CD1c-positive myeloid dendritic cell (primary cell): ENCODE data around the gene DNAAF5.

Source experiments
- DNase-seq: peaks from one replicate; pipeline ENCODE4 v3.0.0-alpha.2; 2016; ENCODE audit errors: extremely low spot score

Gene DNAAF5

GRCh38 chr7:707296-708000, 19.1 kb upstream of the DNAAF5 start:
- no peak for DNase-seq

DNA sequence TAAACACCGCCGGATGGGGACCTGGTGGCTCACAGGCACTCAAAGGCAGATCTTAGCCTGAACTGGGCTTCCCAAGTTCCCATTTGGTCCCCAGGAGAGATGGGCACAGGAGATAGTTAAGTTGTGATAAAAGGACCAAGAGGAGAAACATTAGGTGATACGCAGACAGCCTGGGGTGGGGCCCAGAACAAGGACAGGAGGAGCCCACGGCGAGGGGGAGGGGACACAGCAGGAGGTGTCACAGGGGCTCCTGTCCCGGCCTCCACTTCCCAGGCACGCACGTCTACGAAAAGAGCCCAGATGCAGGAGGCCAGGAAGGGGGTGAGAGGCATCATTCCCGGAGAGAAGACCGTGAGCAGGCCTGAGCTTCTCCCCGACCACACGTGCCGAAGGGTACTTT, 16.3 kb upstream of the DNAAF5 start:
- no peak for DNase-seq

DNA sequence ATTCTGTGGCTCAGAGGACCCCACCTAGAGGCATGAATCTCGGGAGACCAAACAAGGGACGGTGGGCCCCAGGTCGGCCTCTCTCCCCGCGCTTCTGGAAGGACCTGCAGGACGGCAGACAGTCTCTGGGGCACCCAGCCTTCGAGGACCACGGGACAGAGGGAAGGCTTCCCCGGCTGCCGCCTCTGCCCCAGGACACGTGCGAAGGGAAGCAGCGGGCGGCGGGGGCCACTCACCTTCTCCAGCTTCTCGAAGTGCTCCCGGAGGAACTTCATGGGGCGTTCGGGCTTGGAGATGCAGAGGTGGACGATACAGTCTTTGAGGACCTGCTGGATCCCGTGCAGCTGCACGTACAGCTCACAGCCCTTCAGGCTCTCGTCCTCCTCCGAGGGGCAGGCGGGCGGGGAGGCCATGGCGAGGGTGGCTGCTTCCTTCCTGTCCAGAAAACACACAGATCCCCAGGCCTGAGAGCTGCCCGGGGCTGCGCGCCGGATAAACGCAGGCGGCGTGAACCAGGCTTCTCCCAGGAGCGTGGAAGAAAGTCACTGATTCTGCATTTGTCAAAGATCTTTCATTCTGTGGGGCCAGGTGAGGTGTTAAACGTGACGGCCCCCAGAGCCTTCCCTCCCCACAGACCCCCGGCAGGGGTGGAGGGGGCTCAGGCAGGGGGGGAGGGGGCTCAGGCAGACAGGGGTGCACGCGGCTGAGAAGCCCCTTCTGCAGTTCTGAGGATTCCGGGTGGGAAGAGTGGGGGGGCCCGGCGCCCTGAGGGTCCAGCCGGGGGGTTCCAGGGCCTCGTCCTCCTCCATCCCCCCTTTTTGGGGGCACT, 15.2 kb upstream of the DNAAF5 start:
- no peak for DNase-seq

- no peak for DNase-seq
These were observed 14.5 kb upstream of the DNAAF5 start for GRCh38 chr7:711922-712380.

GRCh38 chr7:712381-713138, 13.9 kb upstream of the DNAAF5 start:
- no peak for DNase-seq

DNA sequence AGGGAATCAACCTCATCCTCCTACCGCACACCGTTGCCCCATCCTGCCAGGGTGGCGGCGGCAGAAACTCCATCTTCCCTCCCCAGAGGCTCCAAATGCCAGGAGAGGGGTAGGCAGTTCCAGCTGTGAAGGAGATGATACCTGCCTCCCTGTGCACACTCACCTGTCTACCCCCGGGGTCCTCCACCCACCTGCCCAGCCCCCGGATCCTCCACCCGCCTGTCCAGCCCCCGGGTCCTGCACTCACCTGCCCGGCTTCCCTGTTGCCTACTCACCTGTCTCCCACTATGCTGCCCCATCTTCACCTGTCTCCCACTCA, 13.4 kb upstream of the DNAAF5 start:
- DNase-seq: no peak

GRCh38 chr7:713488-714230, 12.8 kb upstream of the DNAAF5 start:
- DNase-seq: no peak

- no peak for DNase-seq
These were observed 12.2 kb upstream of the DNAAF5 start for GRCh38 chr7:714251-714671.

- DNase-seq: no peak
These were observed 10.3 kb upstream of the DNAAF5 start for GRCh38 chr7:716222-716621.

GRCh38 chr7:716636-717035, 9.9 kb upstream of the DNAAF5 start:
- DNase-seq: no peak

GRCh38 chr7:721619-722248, 4.8 kb upstream of the DNAAF5 start:
- DNase-seq: no peak

DNA sequence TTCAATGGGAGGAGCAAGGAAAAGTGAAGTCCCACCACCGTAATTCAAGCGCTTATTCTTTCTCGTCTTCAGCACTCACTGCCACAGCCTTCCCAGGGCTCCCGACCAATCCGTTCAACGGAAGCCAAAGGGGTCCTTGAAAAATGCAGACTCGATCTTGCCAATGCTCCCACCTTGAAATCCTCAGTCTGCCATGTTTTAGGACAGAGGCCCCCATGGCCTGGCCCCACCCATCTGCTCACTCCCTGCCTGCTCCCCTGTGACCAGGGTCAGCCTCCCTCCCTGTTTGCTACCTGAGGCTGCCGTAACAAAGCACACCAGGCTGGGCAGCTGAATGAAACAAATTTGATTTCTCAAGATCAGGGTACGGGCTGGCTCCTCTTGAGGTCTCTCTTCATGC, 3.0 kb upstream of the DNAAF5 start:
- DNase-seq: no peak

DNA sequence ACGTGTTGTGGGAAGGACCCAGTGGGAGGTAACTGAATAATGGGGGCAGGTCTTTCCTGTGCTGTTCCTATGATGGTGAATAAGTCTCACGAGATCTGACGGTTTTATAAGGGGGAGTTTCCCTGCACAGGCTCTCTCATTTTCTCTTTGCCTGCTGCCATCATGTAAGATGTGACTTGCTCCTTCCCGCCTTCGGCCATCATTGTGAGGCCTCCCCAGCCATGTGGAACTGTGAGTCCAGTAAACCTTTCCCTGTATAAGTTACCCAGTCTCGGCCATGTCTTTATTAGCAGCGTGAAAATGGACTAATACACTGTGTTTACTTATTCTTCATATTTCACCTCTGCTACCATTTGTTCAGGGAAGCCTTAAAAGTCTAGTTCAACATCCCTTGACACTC, 2.2 kb upstream of the DNAAF5 start:
- no peak for DNase-seq

DNA sequence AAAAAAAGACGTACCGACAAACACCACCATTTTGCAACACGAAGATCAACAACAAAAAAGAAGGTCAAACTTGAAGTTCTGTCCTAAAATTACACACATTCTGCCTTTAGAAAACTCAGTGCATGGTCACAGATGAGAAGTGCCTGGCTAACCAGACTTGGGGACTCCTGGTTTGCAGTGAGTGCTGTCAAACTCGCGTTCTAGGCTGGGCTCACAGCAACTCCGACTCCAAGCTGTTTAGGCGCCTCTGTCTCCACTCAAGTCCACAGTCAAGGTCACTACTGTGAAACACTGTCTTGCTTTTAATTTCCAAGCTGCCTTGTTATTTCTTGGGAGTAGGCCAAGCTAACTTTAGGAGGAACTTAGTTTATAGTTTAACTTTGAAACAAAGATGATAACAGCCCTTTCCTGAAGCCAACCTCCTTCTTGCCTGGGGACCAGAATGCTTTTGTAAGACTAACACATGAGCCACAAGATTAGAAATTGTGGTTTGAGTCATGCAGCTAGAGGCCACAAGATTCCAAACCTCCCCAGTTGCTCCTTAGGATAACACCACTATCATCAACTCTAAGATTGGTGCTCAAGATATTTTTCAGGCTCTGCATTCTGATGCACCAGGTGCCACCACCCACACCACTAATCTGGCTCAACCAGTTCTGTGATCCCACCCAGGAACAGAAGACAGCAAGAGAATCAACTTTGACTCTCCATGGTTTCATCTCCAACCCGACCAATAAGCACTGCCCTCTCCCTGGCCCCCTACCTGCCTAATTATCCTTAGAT, 1.1 kb upstream of the DNAAF5 start:
- DNase-seq: no peak

GRCh38 chr7:726854-727103, 280 bp downstream of the DNAAF5 start:
- DNase-seq: peak; percentile 1

DNA sequence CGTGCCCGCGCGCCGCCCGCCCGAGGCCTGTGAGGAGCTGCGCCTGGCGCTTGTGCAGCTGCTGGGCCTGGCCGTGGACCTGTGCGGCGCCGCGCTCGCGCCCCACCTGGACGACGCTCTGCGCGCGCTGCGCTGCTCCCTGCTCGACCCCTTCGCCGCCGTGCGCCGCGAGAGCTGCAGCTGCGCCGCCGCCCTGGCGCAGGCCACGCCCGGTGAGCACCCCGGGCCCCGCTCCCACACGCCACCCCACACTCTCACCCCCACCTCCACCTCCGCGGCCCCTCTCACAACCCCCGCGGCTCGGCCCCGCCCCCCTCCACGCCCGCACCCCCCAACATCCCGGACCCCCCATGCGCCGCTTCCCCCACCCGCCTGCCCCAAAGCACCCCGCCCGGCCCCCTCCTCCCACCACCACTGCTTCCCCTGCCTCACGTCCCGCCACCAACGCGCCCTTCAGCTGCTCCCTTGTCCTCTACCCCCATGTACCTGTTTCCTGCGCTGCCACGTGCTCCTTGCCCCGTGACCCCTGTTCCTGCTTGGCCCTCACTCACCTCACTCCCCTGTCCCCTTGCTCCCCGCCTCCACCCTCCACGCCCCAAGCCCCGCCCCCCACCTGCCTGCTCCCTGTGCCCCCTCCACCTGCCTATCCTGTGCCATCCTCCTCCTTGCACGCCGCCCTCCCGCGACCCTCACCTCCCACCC, 756 bp downstream of the DNAAF5 start, which contains the start of gene PRKAR1B:
TSS of gene PRKAR1B (minus strand) at position 178 of the 702 bp plus-strand sequence. CDS start 15,776 bp downstream, outside the sequence.
- peak; percentile 1 for DNase-seq

DNA sequence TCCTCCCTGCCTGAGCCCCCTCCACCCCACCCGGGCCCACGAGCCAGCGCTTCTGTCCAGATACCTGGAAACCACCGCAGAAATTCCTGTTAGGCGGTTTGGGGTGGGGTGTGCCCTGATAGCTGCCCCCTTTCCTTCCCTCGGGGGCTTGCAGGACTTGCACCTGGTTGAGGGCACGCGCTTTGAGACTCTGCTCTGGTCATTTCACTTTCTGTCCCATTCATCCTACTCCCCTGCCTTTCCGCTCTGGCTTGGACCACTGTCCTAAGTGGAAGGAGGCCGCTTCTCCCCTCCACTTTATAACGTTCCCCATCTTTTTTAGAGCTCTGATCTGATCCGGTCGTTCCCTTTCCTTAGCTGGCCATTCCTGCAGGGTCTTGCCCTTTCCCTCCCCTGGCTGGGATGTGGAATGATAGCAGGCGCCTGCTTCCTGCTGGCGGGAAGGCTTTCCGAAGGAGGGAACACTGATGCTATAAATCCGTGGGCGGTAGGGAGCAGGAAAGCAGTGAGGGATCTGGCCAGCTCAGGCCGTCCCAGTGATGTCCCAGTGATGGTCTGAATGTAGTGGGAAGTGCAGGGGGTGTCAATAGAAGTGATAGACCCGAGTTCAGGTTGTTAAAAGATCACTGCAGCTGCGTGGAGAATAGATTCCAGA, 1.4 kb downstream of the DNAAF5 start:
- DNase-seq: no peak

DNA sequence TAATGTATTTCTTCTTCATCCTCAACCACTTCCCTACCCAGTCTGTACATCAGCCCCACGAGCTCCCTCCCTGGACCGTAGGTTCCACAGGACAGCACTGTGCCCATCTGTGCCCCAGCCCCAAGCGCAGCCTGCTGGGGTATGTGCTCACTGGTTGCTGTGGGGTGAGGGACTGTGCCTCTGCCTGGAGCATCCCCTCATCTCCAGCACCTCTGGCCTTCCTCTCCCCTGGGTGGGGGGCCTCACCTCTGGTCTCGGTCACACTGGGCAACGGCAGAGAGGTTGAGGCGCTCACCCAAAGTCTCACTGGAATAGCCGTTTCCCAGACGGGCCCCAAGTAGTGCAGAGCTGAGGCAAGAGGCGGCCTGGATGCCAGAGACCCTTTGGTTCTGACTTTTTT, 2.1 kb downstream of the DNAAF5 start:
- no peak for DNase-seq

DNA sequence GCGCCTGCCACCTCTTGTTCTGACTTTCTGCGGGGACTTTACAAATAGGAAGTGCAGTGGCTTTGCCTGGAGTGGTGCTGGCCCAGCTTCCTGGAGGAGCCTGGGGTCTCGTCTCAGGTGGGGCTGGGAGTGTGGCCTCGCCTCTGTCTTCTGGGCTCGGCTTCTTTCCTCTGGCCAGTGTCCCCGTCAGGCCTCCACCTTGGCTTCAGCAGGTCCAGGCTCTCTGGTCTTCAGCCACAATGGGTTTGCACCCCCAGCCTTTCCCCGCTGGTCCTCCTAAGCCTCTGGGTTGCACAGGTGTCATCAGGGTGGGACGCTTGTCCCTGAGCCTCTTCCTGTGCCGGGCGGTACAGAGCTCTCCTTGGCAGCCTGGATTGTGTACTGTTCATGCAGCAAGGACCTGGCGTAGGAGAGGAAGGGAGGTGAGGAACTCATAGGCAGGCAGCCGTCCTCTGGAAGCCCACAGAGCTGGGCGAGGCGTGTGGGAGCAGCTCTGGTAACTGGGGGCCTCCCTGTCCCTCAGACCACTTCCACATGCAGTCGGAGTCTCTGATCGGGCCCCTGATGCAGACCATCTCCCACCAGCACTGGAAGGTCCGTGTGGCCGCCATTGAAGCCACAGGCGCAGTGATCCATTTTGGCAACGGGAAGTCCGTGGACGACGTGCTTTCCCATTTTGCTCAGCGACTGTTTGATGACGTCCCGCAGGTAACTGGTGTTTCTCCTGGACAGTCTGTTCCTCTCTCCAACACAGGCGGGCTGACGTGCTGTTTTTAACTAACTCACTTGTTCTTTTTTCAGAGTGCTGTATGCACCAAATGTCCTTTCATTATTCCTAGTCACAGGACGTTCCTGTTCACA, 2.9 kb downstream of the DNAAF5 start:
- DNase-seq: no peak
